Stimulated activated CD8-positive, alpha-beta memory T cell treated with anti-CD3 and anti-CD28 coated beads, Interleukin-12 subunit alpha, Interleukin-12 subunit beta, amount 100 ng/mL, for 24 hours (primary cell): Measurements from ENCODE around the gene MMP3.

Experiments
- DNase-seq: peaks from one replicate; pipeline ENCODE4 v3.0.0-alpha.2; 2020; ENCODE audit errors: extremely low read depth

The MMP3 gene

DNA sequence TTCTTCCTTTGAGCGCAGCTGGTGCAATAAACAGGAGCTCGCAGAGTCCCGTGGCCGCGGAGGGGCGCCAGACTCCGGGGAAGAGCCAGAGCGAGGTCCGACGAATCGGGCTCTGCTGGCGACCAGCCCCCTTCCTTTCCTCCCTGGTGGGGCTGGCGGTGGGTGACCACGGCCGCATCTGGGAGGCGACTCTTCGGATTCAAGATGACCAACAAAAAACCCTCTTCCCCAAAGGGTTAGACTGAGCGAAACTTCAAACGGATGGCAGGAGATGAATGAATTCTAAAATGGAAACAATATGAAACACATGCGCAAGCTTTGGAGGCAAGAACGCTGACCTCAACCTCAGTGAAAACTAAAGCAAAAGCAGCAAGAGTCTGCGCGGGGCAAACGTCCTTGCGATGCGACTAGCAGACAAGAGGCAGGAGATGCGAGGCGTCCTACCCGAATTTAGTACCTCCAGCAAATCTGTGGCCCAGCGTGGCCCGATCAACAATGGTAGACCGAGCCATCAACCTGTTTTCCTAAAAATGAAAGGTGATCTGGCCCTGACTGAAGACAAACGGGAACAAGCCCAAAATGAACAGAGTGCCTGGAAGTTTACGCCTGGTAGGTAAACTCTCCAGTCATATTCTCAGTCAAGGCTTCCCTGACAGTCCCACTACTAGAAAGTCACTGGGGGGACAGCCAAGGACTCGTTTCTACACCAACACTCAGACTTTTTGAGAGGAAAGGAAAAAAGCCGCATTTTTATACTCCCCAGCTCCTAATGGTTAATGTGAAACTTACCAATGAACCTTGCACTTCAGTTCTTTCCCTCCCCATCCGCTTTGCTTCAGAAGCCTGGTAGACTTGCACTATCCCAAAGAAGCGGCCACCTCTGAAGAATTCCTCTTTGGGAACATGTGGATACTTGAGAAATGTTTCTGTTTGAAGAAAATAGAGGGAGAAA is 11.6 kb downstream of the MMP3 start:
- no peak for DNase-seq

- DNase-seq, result no peak
These were observed 12.3 kb downstream of the MMP3 start for GRCh38 chr11:102831128-102831488.

DNA sequence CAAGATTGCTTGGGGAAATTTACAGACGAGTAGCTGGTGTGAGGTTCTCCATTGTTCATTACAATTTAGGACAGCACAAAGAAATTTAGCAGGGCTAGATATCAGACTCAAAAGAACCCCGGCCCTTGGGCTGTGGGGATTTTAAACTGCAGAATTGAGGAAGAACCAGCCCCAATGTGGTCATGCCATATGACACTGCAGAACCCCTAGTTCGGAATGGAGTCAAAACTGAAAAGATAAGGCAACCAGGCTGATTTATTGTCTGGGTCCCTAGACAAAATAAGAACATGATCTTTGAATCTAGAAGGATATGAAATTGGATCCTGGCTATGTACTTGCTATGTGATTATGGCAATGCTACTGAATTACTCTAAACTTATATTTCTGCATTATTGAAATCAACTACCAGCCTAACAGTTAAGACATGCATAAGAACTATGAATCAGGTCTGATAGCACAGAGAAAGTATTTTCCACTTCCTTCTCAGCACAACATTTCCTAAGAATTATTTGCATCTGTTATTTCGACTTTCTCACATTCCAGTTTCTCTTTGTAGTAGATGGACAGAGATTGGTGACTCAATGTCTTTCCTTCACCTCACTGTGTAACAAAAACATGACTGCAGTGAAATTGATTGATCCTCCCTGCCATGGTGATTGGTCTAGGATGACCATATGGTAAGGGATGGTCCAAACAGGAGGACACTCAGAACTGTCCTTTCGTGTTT is 13.2 kb downstream of the MMP3 start:
- DNase-seq, result no peak

- no peak for DNase-seq
These were observed 14.0 kb downstream of the MMP3 start for GRCh38 chr11:102829316-102830000.

DNA sequence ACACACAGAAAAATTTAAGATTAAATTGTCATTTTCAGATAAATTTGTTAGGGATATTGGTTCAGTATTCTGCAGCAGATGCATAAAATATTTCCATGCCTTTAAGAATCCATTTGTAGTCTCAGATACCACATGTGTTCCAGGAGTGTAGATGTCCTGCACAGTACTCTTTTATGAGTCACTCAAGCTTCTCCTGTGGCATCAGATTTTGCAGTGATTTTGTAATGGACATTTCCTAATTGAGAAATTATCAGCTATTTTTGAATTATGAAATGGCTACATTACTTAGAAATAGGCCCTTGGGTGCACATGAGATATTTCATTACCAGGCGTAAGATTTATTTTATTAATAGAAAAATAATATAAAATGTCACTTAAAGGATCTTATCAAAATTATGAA is 18.9 kb downstream of the MMP3 start:
- no peak for DNase-seq

DNA sequence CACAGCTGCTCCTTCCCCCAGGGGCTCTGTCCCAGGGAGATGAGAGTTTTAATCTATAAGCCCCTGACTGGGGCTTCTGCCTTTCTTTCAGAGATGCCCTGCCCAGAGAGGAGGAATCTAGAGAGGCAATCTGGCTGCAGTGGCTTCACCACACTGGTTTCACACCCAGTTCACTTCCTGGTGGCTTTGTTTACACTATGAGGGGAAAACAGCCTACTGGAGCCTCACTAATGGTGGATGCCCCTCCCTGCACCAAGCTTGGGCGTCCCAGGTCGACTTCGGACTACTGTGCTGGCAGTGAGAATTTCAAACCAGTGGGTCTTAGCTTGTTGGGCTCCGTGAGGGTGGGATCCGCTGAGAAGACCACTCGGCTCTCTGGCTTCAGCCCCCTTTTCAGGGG is 23.9 kb downstream of the MMP3 start:
- DNase-seq, result no peak

GRCh38 chr11:102813484-102813883 is 29.9 kb downstream of the MMP3 start:
- no peak for DNase-seq

- DNase-seq, result no peak
These were observed 31.2 kb downstream of the MMP3 start for GRCh38 chr11:102812188-102812587.

DNA sequence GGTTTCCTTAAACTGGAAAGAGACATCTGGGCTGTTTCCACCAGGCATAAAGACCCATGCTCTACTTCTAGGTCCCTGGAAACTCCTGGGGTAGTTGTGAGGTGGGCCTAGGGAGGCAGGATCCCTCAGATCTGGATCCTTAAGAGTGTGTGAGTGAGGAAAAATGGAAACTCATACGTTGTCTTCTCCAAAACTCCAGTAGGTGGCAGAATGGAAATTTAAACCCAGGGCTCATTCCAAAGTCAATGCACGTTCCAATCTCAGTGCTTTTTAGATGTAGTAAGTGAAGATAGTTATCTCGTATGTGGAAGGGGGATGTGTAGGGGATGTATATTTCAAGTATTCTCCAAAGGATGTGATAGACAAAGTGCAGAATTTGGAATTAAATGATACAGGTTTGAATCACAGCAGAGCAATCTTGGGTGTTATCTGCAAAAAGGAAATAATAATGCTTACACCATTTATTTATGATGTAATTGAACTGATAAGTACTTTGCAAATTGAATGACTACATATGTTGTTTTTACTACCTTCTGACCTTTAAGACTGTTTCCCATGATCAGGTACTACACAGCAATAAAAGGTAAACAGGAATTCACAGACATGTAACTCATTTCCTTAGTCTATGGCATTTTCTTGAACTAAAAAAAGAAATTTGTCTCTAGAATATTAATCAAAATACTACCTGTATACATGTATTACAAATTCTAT is 32.3 kb downstream of the MMP3 start:
- DNase-seq, result no peak

- DNase-seq, result no peak
These were observed 33.4 kb downstream of the MMP3 start for GRCh38 chr11:102809971-102810370.

- DNase-seq, result no peak
These were observed 35.5 kb downstream of the MMP3 start for GRCh38 chr11:102807921-102808320.

DNA sequence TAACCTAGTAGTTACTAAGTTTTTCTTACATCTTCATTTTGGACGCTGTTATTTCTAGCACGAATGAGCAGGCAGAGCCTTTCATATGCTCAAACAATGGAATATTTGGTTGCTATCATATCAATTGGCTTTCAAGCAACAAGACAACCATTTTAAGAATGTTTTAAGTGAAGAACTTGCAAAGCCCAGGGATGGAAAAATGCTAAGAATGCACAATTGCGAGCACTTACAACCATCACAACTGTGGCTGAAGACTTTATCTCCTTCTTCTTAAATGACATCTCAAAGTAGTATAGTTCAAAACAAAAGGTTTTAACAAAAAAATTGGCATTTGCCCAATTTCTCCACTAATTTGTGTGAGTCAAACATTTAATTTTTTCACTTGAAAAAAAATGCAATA is 37.1 kb downstream of the MMP3 start:
- DNase-seq, result no peak

GRCh38 chr11:102802341-102802740 is 41.1 kb downstream of the MMP3 start:
- no peak for DNase-seq

GRCh38 chr11:102800767-102801166 is 42.6 kb downstream of the MMP3 start:
- no peak for DNase-seq

DNA sequence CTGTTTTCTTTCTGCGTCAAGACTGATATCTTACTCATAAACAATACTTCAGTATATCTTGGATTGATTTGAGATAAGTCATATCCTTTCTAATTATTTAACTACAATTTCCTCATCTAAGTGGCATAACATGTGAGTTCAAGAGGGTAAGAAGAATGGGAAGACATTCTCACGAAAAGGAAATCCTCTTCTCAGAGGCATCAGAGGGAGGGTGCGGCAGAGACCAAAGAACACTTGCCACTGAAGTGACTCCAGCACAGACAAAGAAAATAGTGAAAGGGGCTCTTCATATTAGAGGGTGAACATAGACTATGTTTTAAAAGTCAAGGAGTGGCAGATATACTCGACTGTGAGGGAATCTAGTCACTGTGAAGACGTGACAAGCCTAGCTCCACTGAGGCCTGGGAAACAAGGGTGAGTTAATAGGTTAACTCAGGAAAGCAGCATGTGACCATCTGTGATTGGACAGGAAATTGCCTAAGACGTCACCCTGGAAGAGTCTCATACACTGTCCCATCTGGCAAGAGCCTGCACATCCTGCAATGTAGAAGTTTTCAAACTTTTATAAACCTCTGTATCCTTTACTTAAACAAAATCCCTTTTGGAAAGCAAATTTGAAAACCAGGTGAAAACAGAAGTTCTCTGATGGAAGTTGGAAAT is 43.6 kb downstream of the MMP3 start:
- no peak for DNase-seq

GRCh38 chr11:102798012-102798746 is 45.2 kb downstream of the MMP3 start, which contains the start of gene MMP1:
Gene MMP1, minus strand, starts transcription at chr11:102798160. Its CDS starts 68 bp downstream, at chr11:102798092.
- no peak for DNase-seq

DNA sequence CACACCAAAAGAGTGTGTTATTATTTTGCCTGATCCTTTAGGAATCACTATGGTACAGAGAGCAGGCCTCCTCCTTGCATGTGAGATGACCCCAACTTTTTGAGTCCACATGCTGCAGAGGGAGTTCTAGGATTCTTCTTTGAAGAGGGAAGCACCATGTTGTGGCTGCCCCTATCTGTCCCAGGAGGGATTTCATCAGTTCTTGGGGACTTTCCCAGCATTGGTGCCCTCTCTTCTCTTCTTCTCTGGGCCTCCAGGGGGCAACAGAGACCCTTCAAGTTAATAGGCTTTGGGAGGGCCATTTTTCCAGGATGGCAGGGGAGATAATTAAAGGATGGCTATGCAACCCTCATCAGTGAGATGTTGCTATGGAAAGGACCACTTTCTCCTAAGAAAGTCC is 49.0 kb downstream of the MMP3 start:
- DNase-seq, result no peak

DNA sequence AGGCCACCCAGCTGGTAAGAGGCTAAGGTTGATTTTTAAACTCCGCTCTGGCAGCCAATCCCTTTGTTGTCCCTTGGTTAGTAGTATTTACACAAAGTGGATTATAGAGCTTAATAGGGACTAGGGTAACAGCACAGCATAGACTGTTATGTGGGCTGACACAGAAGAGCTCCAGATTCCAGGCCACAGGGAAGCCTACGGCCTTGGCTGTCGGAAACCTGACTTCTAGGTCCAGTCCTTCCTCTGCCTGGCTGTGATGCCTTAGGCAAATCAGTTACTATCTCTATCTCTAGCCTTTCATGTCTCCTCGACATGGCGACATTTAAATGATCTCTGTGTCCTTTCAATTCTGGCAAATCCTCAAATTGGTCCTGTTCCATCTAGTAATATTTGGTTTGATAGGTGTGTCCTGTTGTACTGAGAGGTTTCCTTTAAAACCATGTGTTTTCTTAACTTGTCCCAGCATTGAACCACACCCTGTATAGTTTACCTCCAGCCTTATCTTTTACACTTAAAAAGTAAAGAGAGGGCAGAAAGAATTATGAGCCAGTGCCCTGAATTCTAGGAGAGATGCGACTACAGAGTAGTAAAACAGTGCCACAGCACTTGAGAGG is 49.6 kb downstream of the MMP3 start:
- no peak for DNase-seq

- no peak for DNase-seq
These were observed 50.8 kb downstream of the MMP3 start for GRCh38 chr11:102792604-102793003.
